Measurements from ENCODE around the gene HYPK.
A peak's percentile ranks its signal among the peaks of the same experiment; 100 is the strongest.

GRCh38 chr15:43775411-43775965, 24.9 kb upstream of the HYPK start:
- TF ChIP-seq POLR2A (IDR thresholded peaks at IDR 0.05) (peak; percentile 1), CTCF (IDR thresholded peaks at IDR 0.05) (peak; percentile 36 to 64 (median 55))
